A549 (cell line): ENCODE measurements around the gene ZNF534. TPM values are rescaled to one million over a fixed set of nuclear protein-coding genes. Genes with fewer than 3 reads are reported as not detected.
A peak's percentile ranks its signal among the peaks of the same experiment; 100 is the strongest.
"Not testable (repeated sequence)": the region's sequence is repeated elsewhere in the genome, so short reads cannot be mapped to it uniquely, and the experiment has no call there.

Experiments
- ATAC-seq, 2 experiments: fragments of 200-7000 bp in 1 of 2; fragments of >200 bp in 1 of 2; cut with Nextera tagmentation in 1 of 2; cut with Tn5 transposase in 1 of 2; 3 replicates each; pipeline versions ENCODE4 v1.8.0 to v1.9.1; 2018 to 2020; ENCODE audit warnings: mild to moderate bottlenecking in 1 of 2, moderate library complexity in 1 of 2
- CTCF ChIA-PET: fragments of 300-600 bp; sonication (Branson Sonifier 250); formaldehyde crosslinking; extraction: SDS; loops from one replicate; lab custom pipeline; 2021; ENCODE audit warnings: antibody characterized with exemption, inconsistent platforms; lab: Yijun Ruan, JAX
- POLR2A ChIA-PET: fragments of 350-600 bp; formaldehyde crosslinking; extraction: SDS; loops from one replicate; lab custom pipeline; 2021; ENCODE audit warnings: antibody characterized with exemption, inconsistent platforms; lab: Yijun Ruan, JAX
- DNase-seq, 2 experiments: peaks; one replicate each; pipeline versions ENCODE4 v3.0.0 to v3.0.0-alpha.2; 2011 to 2016; ENCODE audit warnings: low read depth in 1 of 2, low spot score in 1 of 2
- FAIRE-seq: peaks from 2 replicates; lab custom pipeline; 2011; peaks lifted over from hg19 to GRCh38; lab: Jason Lieb, UNC
- H3K27ac ChIP-seq, 2 experiments: fragments of >200 bp; sonication (Bioruptor Twin); formaldehyde crosslinking; 3 replicates each; pipeline ENCODE4 v1.5.1; 2016 to 2017
- H3K4me1 ChIP-seq: fragments of >200 bp; sonication (Bioruptor Twin); formaldehyde crosslinking; 3 replicates; pipeline ENCODE4 v1.6.1; 2016
- H3K4me2 ChIP-seq: fragments of >200 bp; sonication (Bioruptor Twin); formaldehyde crosslinking; 3 replicates; pipeline ENCODE4 v1.6.1; 2016
- H3K4me3 ChIP-seq: fragments of >200 bp; sonication (Bioruptor Twin); formaldehyde crosslinking; 3 replicates; pipeline ENCODE4 v1.5.1; 2016
- H3K9me3 ChIP-seq: fragments of >200 bp; sonication (Bioruptor Twin); formaldehyde crosslinking; 3 replicates; pipeline ENCODE4 v1.6.1; 2016
- EHF ChIP-seq: fragments of 250-450 bp; sonication (Bioruptor Pico); IDR thresholded peaks from 2 replicates; pipeline ENCODE4 v1.5.0; 2020; ENCODE audit warnings: mild to moderate bottlenecking
- HEYL ChIP-seq: fragments of 250-450 bp; sonication (Bioruptor Pico); IDR thresholded peaks from 2 replicates; pipeline ENCODE4 v1.8.0; 2021; ENCODE audit warnings: mild to moderate bottlenecking, moderate library complexity
- KDM5A ChIP-seq: fragments of 200-600 bp; sonication (generic); IDR thresholded peaks from 2 replicates; pipeline ENCODE4 v1.6.1; 2016; ENCODE audit warnings: antibody characterized with exemption, mild to moderate bottlenecking
- MAZ ChIP-seq: fragments of 150-350 bp; IDR thresholded peaks from 2 replicates; pipeline ENCODE4 v1.6.1; 2014; ENCODE audit warnings: antibody characterized with exemption, low read depth, low read length, borderline replicate concordance
- MYC ChIP-seq: IDR thresholded peaks from 2 replicates; pipeline ENCODE4 v1.6.1; 2012; ENCODE audit warnings: mild to moderate bottlenecking, inconsistent platforms, low read length, improper control_type of control experiment, borderline replicate concordance
- NFE2L2 ChIP-seq: fragments of 150-350 bp; conservative IDR thresholded peaks from 2 replicates; pipeline ENCODE4 v1.6.1; 2014; ENCODE audit warnings: low read length
- NR3C1 ChIP-seq: fragments of >200 bp; sonication (Bioruptor Twin); formaldehyde crosslinking; IDR thresholded peaks from 3 replicates; pipeline ENCODE4 v1.6.1; 2017
- POLR2A ChIP-seq: IDR thresholded peaks from 2 replicates; pipeline ENCODE4 v1.6.1; 2012; ENCODE audit warnings: mild to moderate bottlenecking, low read length
- RAD21 ChIP-seq, 2 experiments: fragments of >200 bp in 1 of 2; sonication (Bioruptor Twin) in 1 of 2; formaldehyde crosslinking in 1 of 2; IDR thresholded peaks in 1 of 2; conservative IDR thresholded peaks in 1 of 2; 2 replicates in 1 of 2; 3 replicates in 1 of 2; pipeline ENCODE4 v1.6.1; 2012 to 2018; ENCODE audit warnings: inconsistent platforms in 1 of 2
- RARB ChIP-seq: fragments of 250-450 bp; sonication (Bioruptor Pico); IDR thresholded peaks from 2 replicates; pipeline ENCODE4 v1.8.0; 2021; ENCODE audit warnings: mild to moderate bottlenecking, moderate library complexity
- RFX5 ChIP-seq: fragments of 450-650 bp; IDR thresholded peaks from 2 replicates; pipeline ENCODE4 v1.7.1; 2014; ENCODE audit warnings: antibody characterized with exemption, mild to moderate bottlenecking, moderate library complexity
- RNF2 ChIP-seq: fragments of 200-600 bp; sonication (generic); IDR thresholded peaks from 2 replicates; pipeline ENCODE4 v1.6.1; 2016; ENCODE audit warnings: low read depth, mild to moderate bottlenecking, antibody characterized with exemption, moderate library complexity, borderline replicate concordance
- SREBF2 ChIP-seq: fragments of 450-650 bp; IDR thresholded peaks from 2 replicates; pipeline ENCODE4 v1.6.1; 2014; ENCODE audit warnings: mild to moderate bottlenecking, moderate library complexity
- TFCP2L1 ChIP-seq: fragments of 250-450 bp; sonication (Bioruptor Pico); IDR thresholded peaks from 2 replicates; pipeline ENCODE4 v1.5.0; 2021; ENCODE audit warnings: mild to moderate bottlenecking
- ZC3H11A ChIP-seq: fragments of 450-650 bp; IDR thresholded peaks from 2 replicates; pipeline ENCODE4 v1.6.1; 2014; ENCODE audit warnings: antibody characterized with exemption, mild to moderate bottlenecking
- ZFP36 ChIP-seq: fragments of 450-650 bp; IDR thresholded peaks from 2 replicates; pipeline ENCODE4 v1.6.1; 2014; ENCODE audit warnings: borderline replicate concordance; ENCODE audit not compliant: partially characterized antibody
- ZNF302 ChIP-seq: fragments of 250-450 bp; sonication (Bioruptor Pico); IDR thresholded peaks from 2 replicates; pipeline ENCODE4 v1.9.0; 2021; ENCODE audit warnings: inconsistent platforms, mild to moderate bottlenecking, moderate library complexity
- WGBS: methylation state at CpG from one replicate; pipeline ENCODE4 v1.1.6; 2017; ENCODE audit errors: missing lambda C conversion rate; 5-methylcytosine and 5-hydroxymethylcytosine counted together
- polyA plus RNA-seq, 4 experiments: library from polyadenylated mRNA; depleted of rRNA in 3 of 4; stranded (reverse); fragments of >200 nt; fragmentation: RNase III in 1 of 4; extraction: RNeasy Plus Mini Kit Qiagen cat#74134 plus additional on column Dnase treatment in 1 of 4; gene quantifications; 2 replicates in 3 of 4; 3 replicates in 1 of 4; pipeline ENCODE4 v1.2.3, GENCODE V29; 2011 to 2017
- TF ChIP-seq, protein P1 (sequence below): fragments of >200 bp; sonication (Bioruptor Twin); formaldehyde crosslinking; IDR thresholded peaks from 2 replicates; pipeline ENCODE4 v1.6.1; 2016
- TF ChIP-seq, protein P2 (sequence below): fragments of 150-350 bp; IDR thresholded peaks from 2 replicates; pipeline ENCODE4 v1.6.1; 2014; ENCODE audit warnings: low read depth, mild to moderate bottlenecking, low read length
- TF ChIP-seq, protein P3 (sequence below): fragments of >200 bp; sonication (Bioruptor Twin); formaldehyde crosslinking; IDR thresholded peaks from 3 replicates; pipeline ENCODE4 v1.5.1; 2016
- TF ChIP-seq, protein P4 (sequence below): IDR thresholded peaks from 2 replicates; pipeline ENCODE4 v1.6.1; 2012; ENCODE audit warnings: low read depth, borderline replicate concordance

The ZNF534 gene
- polyA plus RNA-seq, 2 of the 4 experiments (the other 2 are of a cell fraction), result not detected

DNA sequence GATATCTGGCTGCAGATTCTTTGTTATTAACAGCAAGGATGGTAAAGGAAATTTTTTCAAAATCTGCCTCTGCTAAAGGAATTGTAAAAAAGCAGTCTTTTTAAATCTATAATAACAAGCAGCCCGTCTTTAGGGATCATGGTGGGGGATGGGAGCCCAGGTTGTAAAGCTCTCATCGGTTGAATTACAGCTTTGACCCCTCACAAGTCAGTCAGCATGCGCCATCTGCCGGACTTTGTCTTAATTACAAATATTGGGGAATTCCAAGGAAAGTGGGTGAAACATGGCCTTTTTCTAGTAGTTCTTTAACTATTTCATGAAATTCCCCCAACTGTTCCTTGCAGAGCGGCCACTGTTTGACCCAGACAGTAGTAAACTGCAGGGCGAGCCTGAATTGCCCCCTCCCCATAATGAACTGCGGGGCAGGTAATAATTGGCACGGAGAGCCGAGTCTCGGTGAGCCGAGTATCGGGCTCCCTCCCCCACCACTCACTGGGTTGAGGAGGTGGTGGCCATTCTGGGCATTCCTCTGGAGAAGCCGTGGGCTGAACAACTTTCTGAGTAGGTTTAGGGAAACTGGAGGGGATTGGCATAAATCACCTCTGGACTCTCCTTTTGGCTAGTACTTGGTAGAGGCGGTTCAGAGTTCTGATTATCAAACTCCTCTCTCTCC, 36.0 kb downstream of the ZNF534 start:
- no peak overlapping the region for H3K4me2 ChIP-seq
- ChIA-PET CTCF (interaction anchor here (0.8 to 1.4 kb wide), 2 partner anchors 8 to 1095 kb away, joined by 3 read pairs; no protein-coding TSS in a partner anchor), POLR2A (no interaction called here)
- ATAC-seq (no peak), DNase-seq (peak; percentile 8 to 24), FAIRE-seq (no peak)
- H3K27ac ChIP-seq, result no peak overlapping the region
- TF ChIP-seq TFCP2L1 (CRISPR knock-in tag) (no peak), SREBF2 (no peak), MAZ (no peak), ZNF302 (CRISPR knock-in tag) (no peak), KDM5A (no peak), RAD21 (conservative IDR thresholded peaks at IDR 0.05 in 1 of 2, IDR thresholded peaks at IDR 0.05 in 1 of 2) (peak in 1 of 2 experiments; percentile 38; a peak in 1 of 5 replicates), EHF (no peak)
- TF ChIP-seq, protein P1, sequence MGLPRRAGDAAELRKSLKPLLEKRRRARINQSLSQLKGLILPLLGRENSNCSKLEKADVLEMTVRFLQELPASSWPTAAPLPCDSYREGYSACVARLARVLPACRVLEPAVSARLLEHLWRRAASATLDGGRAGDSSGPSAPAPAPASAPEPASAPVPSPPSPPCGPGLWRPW, result no peak
- 39% methylated on average over 14 of the region's 14 CpGs for WGBS
- peaks cover 59% of the 10 kb centered on the region for H3K9me3 ChIP-seq
- H3K4me3 ChIP-seq, result no peak overlapping the region
- H3K4me1 ChIP-seq, result no peaks in the 10 kb centered on the region

DNA sequence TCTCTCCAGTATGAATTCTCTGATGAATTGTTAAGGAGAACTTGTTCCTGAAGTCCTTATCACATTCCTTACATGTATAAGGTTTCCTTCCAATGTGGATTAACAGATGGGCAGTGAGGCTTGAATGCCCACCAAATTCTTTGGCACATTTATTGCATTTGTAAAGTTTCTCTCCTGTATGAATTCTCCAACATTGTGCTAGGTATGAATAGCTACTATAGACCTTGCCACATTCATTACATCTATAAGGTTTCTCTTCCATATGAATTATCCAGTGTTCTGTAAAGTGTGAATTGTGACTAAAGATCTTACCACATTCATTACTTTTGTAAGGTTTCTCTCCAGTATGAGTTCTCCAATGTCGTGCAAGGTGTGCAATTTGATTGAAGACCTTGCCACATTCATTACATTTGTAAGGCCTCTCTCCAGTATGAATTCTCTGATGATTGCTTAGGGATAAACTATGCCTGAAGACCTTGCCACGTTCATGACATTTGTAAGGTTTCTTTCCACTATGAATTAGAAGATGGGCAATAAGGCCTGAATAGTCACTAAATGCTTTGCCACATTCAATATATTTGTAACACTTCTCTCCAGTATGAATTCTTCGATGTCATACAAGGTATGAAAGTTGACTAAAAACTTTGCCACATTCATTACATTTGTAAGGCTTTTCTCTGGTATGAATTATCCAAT, 44.9 kb downstream of the ZNF534 start:
- Histone ChIP-seq H3K9me3 (peaks cover 89% of the 10 kb centered on the region), H3K4me2 (no peak overlapping the region), H3K27ac (no peak overlapping the region), H3K4me1 (no peaks in the 10 kb centered on the region), H3K4me3 (no peak overlapping the region)
- DNase-seq, result no peak
- ChIA-PET CTCF (no interaction called here), POLR2A (no interaction called here)
- ATAC-seq, result no peak
- peak; percentile 46 for FAIRE-seq
- 13% methylated on average over 3 of the region's 3 CpGs for WGBS
- TF ChIP-seq RFX5 (no peak), MYC (no peak), HEYL (no peak), NR3C1 (no peak), NFE2L2 (no peak)

DNA sequence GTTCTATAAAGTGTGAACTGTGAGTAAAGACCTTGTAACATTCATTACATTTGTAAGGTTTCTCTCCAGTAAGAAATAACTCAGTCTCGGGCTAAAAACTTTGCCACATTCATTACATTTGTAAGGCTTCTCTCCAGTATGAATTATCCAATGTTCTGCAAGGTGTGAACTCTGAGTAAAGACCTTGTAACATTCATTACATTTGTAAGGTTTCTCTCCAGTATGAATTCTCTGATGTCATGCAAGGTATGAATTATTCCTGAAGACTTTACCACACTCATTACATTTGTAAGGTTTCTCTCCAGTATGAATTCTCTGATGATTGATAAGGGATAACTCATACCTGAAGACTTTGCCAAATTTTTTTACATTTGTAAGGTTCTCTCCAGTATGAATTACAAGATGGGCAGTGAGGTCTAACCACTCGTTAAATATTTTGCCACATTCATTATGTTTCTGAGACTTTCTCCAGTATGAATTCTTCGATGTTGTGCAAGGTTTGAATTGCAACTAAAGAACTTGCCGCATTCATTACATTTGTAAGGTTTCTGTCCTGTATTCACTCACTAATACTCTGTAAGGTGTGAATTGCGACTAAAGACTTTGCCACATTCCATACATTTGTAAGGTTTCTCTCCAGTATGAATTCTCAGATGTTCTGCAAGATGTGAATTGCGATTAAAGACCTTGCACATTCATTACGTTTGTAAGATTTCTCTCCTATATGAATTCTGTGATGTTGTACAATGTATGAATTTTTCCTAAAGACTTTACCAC, 45.6 kb downstream of the ZNF534 start:
- 27% methylated on average over 7 of the region's 7 CpGs for WGBS
- Histone ChIP-seq H3K4me2 (no peak overlapping the region), H3K9me3 (peaks cover 88% of the 10 kb centered on the region), H3K27ac (no peak overlapping the region), H3K4me1 (no peaks in the 10 kb centered on the region), H3K4me3 (no peak overlapping the region)
- DNase-seq, result no peak
- no peak for TF ChIP-seq ZFP36
- TF ChIP-seq NFE2L2, result no peak
- TF ChIP-seq, protein P2, sequence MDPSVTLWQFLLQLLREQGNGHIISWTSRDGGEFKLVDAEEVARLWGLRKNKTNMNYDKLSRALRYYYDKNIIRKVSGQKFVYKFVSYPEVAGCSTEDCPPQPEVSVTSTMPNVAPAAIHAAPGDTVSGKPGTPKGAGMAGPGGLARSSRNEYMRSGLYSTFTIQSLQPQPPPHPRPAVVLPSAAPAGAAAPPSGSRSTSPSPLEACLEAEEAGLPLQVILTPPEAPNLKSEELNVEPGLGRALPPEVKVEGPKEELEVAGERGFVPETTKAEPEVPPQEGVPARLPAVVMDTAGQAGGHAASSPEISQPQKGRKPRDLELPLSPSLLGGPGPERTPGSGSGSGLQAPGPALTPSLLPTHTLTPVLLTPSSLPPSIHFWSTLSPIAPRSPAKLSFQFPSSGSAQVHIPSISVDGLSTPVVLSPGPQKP, result no peak
- no peak for TF ChIP-seq RARB (CRISPR knock-in tag)
- no peak for TF ChIP-seq ZC3H11A
- TF ChIP-seq, protein P3, sequence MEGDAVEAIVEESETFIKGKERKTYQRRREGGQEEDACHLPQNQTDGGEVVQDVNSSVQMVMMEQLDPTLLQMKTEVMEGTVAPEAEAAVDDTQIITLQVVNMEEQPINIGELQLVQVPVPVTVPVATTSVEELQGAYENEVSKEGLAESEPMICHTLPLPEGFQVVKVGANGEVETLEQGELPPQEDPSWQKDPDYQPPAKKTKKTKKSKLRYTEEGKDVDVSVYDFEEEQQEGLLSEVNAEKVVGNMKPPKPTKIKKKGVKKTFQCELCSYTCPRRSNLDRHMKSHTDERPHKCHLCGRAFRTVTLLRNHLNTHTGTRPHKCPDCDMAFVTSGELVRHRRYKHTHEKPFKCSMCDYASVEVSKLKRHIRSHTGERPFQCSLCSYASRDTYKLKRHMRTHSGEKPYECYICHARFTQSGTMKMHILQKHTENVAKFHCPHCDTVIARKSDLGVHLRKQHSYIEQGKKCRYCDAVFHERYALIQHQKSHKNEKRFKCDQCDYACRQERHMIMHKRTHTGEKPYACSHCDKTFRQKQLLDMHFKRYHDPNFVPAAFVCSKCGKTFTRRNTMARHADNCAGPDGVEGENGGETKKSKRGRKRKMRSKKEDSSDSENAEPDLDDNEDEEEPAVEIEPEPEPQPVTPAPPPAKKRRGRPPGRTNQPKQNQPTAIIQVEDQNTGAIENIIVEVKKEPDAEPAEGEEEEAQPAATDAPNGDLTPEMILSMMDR, result no peak
- TF ChIP-seq MAZ, result no peak
- no peak for TF ChIP-seq POLR2A
- TF ChIP-seq, protein P4, sequence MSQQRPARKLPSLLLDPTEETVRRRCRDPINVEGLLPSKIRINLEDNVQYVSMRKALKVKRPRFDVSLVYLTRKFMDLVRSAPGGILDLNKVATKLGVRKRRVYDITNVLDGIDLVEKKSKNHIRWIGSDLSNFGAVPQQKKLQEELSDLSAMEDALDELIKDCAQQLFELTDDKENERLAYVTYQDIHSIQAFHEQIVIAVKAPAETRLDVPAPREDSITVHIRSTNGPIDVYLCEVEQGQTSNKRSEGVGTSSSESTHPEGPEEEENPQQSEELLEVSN, result no peak
- no peak for TF ChIP-seq RNF2
- peak; percentile 89 for FAIRE-seq
- POLR2A ChIA-PET, result no interaction called here
- no peak for ATAC-seq
- CTCF ChIA-PET, result interaction anchor here (0.6 kb wide), 1 partner anchor 78 kb away, joined by 3 read pairs; no protein-coding TSS in a partner anchor

DNA sequence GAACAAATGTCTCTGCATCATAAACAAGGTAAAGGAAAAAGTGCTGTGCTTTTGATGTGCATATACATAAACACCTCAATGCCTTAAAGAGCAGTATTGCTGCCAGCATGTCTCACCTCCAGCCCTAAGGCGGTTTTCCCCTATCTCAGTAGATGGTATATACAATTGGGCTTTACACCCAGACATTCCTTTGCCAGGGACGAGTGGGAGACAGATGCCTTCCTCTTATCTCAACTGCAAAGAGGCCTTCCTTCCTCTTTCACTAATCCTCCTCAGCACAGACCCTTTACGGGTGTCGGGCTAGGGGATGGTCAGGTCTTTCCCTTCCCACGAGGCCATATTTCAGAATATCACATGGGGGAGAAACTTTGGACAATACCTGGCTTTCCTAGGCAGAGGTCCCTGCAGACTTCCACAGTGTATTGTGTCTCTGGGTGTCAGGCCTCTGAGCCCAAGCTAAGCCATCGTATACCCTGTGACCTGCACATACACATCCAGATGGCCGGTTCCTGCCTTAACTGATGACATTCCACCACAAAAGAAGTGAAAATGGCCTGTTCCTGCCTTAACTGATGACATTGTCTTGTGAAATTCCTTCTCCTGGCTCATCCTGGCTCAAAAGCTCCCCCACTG, 55.3 kb downstream of the ZNF534 start:
- ATAC-seq, CTCF ChIA-PET, H3K4me1 ChIP-seq, H3K4me3 ChIP-seq, POLR2A ChIA-PET, DNase-seq, FAIRE-seq, H3K4me2 ChIP-seq, H3K27ac ChIP-seq: not testable (repeated sequence)
- 32% methylated on average over 7 of the region's 7 CpGs for WGBS
- peaks cover 52% of the 10 kb centered on the region for H3K9me3 ChIP-seq
